Nasal cavity respiratory epithelium epithelial cell of viscerocranial mucosa (primary cell): Measurements from ENCODE around the gene MOSPD2. TPM values are rescaled to one million over a fixed set of nuclear protein-coding genes. Genes with fewer than 3 reads are reported as not detected.

Experiments used
- total RNA-seq: library from RNA; depleted of rRNA; stranded (reverse); fragments of >200 nt; gene quantifications from 2 replicates; pipeline ENCODE4 v1.2.3, GENCODE V29; 2014

MOSPD2 gene
- 11.6 and 21.2 TPM in 2 replicates for total RNA-seq

GRCh38 chrX:14872851-14873675 lies at the start of gene MOSPD2, which contains the start of gene FANCB:
Gene MOSPD2 (plus strand): TSS chrX:14873421. CDS start chrX:14873529, 108 bp downstream.
Gene FANCB (minus strand): TSS chrX:14873069. CDS start chrX:14865510, 7,559 bp downstream.

Other genes with a start within 250 kb of the MOSPD2 start
- gene FANCB, start 352 bp upstream of the MOSPD2 start, total RNA-seq: 2.1 and 2.2 TPM in 2 replicates